Vagina (tissue), 2 donors: ENCODE data around the gene GRXCR1. TPM values are rescaled to one million over a fixed set of nuclear protein-coding genes. Genes with fewer than 3 reads are reported as not detected.

Experiments
- DNase-seq, 2 donors: peaks; one replicate each; pipeline ENCODE4 v3.0.0-alpha.2; 2017; ENCODE audit errors: extremely low spot score in 2 of 2
- H3K27ac ChIP-seq: fragments of 200-600 bp; sonication (generic); one replicate; pipeline ENCODE4 v1.5.1; 2019
- H3K27me3 ChIP-seq: fragments of 200-600 bp; sonication (generic); one replicate; pipeline ENCODE4 v1.5.1; 2019
- H3K36me3 ChIP-seq, 2 donors: fragments of 200-600 bp; sonication (generic); one replicate each; pipeline ENCODE4 v1.5.1; 2017 to 2019
- H3K4me1 ChIP-seq: fragments of 200-600 bp; sonication (generic); one replicate; pipeline ENCODE4 v1.5.1; 2019
- H3K4me3 ChIP-seq, 2 donors: fragments of 200-600 bp; sonication (generic); 1 replicate in 1 of 2; 2 replicates in 1 of 2; pipeline ENCODE4 v1.5.1; 2016 to 2019
- H3K9me3 ChIP-seq: fragments of 200-600 bp; sonication (generic); one replicate; pipeline ENCODE4 v1.5.1; 2019
- POLR2A ChIP-seq, 2 donors: fragments of 450-650 bp; IDR thresholded peaks; one replicate each; pipeline ENCODE4 v1.6.1; 2017; ENCODE audit warnings: antibody characterized with exemption in 2 of 2, mild to moderate bottlenecking in 2 of 2, moderate library complexity in 2 of 2
- POLR2AphosphoS5 ChIP-seq, 2 donors: sonication (generic); formaldehyde crosslinking; IDR thresholded peaks; one replicate each; pipeline ENCODE4 v1.9.0; 2017; ENCODE audit warnings: antibody characterized with exemption in 2 of 2, mild to moderate bottlenecking in 2 of 2, low read depth in 1 of 2; ENCODE audit not compliant: insufficient read depth in 1 of 2
- intact Hi-C: fragments of 100-400 bp; cut with DNase I; formaldehyde crosslinking; loops from one replicate; pipeline ENCODE4 v1.15.1; 2023
- total RNA-seq: library from RNA; depleted of rRNA; stranded (reverse); fragments of >200 nt; gene quantifications from one replicate; pipeline ENCODE4 v1.2.3, GENCODE V29; 2016
- TF ChIP-seq, protein P1 (sequence below), 3 experiments: fragments of 450-650 bp in 2 of 3; fragments of 200-600 bp in 1 of 3; sonication (generic) in 1 of 3; IDR thresholded peaks; one replicate each; pipeline ENCODE4 v1.5.1; 2017 to 2019; ENCODE audit warnings: antibody characterized with exemption in 3 of 3, mild to moderate bottlenecking in 2 of 3, moderate library complexity in 2 of 3

Gene GRXCR1
- total RNA-seq, 1 donor from 2014 or later = not detected

DNA sequence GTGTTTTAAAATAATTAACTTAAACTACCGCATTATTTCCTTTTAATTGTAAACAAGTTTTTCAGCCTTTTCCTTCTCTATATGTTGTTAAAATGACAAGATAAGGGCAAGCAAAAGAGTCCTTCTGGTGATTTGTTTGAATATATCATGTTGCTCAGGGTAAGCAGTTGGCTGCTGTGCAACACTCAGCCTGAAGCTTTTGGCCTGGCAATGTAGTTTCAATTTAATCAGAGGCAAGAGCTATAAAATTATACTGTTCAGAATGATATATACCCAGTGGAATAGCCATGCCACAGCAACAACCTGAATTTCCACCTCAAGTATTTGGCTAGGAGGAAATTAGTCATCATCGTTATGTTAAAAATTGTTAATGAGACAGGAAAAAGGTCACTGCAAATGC lies 53.4 kb downstream of the GRXCR1 start:
- Histone ChIP-seq H3K4me3 (no peak overlapping the region), H3K4me1 (no peaks in the 10 kb centered on the region), H3K27ac (no peak overlapping the region), H3K36me3 (no peaks in the 10 kb centered on the region), H3K9me3 (no peaks in the 10 kb centered on the region), H3K27me3 (no peaks in the 10 kb centered on the region)
- intact Hi-C loops = no loop called here
- DNase-seq = no peak
- TF ChIP-seq, protein P1, sequence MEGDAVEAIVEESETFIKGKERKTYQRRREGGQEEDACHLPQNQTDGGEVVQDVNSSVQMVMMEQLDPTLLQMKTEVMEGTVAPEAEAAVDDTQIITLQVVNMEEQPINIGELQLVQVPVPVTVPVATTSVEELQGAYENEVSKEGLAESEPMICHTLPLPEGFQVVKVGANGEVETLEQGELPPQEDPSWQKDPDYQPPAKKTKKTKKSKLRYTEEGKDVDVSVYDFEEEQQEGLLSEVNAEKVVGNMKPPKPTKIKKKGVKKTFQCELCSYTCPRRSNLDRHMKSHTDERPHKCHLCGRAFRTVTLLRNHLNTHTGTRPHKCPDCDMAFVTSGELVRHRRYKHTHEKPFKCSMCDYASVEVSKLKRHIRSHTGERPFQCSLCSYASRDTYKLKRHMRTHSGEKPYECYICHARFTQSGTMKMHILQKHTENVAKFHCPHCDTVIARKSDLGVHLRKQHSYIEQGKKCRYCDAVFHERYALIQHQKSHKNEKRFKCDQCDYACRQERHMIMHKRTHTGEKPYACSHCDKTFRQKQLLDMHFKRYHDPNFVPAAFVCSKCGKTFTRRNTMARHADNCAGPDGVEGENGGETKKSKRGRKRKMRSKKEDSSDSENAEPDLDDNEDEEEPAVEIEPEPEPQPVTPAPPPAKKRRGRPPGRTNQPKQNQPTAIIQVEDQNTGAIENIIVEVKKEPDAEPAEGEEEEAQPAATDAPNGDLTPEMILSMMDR (IDR thresholded peaks at IDR 0.05) = no peak
- TF ChIP-seq POLR2AphosphoS5 (IDR thresholded peaks at IDR 0.05; ENCODE audit: insufficient read depth in 1 of 2, low read depth in 1 of 2) (no peak), POLR2A (IDR thresholded peaks at IDR 0.05) (no peak)

DNA sequence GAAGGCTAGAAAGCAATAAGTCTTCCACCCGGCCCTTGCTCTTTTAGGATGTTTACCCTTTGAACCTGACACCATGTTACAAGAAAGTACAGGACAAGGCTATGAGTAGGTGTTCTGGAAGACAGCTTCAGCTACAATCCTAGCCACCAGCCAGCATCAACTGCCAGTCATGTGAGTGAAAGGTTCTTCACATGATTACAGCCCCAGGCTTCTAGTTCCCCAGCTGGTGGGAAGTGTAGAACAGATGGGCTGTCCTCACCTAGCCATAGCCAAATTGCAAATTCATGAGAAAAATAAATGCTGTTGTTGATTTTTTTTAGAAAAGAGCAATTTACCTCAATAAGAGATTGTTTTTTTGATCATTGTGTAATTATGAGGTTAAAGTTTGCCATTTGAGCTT lies 60.8 kb downstream of the GRXCR1 start:
- H3K4me3 ChIP-seq = no peak overlapping the region
- H3K36me3 ChIP-seq = no peaks in the 10 kb centered on the region
- TF ChIP-seq POLR2AphosphoS5 (IDR thresholded peaks at IDR 0.05; ENCODE audit: insufficient read depth in 1 of 2, low read depth in 1 of 2) (no peak), POLR2A (IDR thresholded peaks at IDR 0.05) (no peak)
- TF ChIP-seq, protein P1 (IDR thresholded peaks at IDR 0.05) = no peak
- H3K27ac ChIP-seq = no peak overlapping the region
- H3K9me3 ChIP-seq = no peaks in the 10 kb centered on the region
- no peaks in the 10 kb centered on the region for H3K4me1 ChIP-seq
- H3K27me3 ChIP-seq = no peaks in the 10 kb centered on the region
- no peak for DNase-seq
- intact Hi-C loops = no loop called here

DNA sequence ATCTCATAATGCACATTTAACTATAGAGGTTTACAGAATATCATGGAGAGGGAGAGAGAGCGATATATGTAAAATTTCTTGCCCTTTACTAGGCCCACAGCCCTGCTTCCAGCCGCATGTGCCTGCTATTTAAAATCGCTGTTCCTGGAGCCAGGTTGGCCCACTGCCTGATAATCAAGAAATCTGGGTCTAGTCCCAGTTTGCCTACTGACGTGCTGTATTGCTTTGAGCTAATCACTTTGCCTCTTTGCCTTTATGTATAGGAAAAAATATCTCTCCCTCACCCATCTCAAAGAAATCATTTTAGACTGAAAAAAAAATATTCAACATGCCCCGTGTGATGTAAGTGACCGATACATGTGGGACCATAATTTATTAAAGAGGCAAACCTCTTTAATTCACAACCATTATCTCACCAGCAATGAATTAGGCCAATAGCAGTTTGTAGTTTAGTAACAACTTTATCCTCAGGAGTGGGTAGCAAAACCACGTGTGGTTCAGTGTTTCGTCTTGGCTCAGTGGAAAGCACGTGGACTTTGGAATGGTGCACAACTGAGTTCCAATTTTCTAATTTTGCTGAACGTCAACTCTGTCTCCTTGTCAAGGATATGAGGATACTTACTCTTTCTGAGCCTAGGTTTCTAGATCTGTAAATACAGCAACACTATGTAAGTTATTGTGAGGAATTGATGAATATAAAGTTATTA lies 62.6 kb downstream of the GRXCR1 start:
- DNase-seq = no peak
- H3K27me3 ChIP-seq = no peaks in the 10 kb centered on the region
- H3K9me3 ChIP-seq = no peaks in the 10 kb centered on the region
- no peaks in the 10 kb centered on the region for H3K4me1 ChIP-seq
- H3K36me3 ChIP-seq = no peaks in the 10 kb centered on the region
- intact Hi-C loops = no loop called here
- TF ChIP-seq, protein P1 (IDR thresholded peaks at IDR 0.05) = no peak
- no peak for TF ChIP-seq POLR2A (IDR thresholded peaks at IDR 0.05)
- no peak for TF ChIP-seq POLR2AphosphoS5 (IDR thresholded peaks at IDR 0.05; ENCODE audit: insufficient read depth in 1 of 2, low read depth in 1 of 2)
- H3K4me3 ChIP-seq = no peak overlapping the region
- no peak overlapping the region for H3K27ac ChIP-seq

DNA sequence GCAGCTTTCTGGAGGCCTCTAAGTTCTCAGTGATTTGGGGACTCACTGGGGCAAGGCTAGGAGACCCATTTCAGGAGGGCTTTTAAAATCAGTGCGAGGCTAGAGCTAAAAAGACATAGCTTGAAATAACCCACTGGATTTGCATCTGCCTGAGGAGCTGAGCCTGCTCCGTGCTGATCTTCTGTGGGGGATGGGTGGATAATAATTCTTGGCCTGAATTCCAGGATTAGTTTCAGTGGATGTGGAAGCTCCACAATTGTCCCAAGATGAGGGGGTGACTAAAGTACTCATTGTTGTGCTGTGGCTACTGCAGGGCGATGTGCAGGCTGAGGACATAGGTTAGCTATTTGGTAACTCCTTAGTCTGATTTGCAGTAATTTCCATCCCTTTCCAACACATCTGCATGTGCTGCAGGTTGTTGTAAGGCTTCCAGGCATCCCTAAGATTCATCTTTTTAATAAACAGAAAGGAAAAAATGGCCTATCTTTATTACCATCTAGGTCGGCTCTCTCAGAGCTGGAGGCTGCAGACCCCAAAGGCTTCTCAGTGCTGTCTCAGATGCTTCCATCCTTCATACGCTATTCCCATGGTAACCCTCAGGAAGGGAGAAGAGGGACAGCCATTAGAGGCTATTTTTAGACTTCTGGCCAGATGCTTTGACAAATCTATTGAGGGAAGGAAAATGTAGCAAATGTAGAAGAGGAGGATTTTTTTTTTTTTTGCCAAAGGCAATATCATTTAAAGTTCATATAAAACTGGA lies 63.4 kb downstream of the GRXCR1 start:
- Histone ChIP-seq H3K36me3 (no peaks in the 10 kb centered on the region), H3K27me3 (no peaks in the 10 kb centered on the region), H3K4me3 (no peak overlapping the region), H3K27ac (no peak overlapping the region), H3K4me1 (no peaks in the 10 kb centered on the region), H3K9me3 (no peaks in the 10 kb centered on the region)
- DNase-seq = no peak
- intact Hi-C loops = no loop called here
- TF ChIP-seq, protein P1 (IDR thresholded peaks at IDR 0.05) = no peak
- TF ChIP-seq POLR2A (IDR thresholded peaks at IDR 0.05) (no peak), POLR2AphosphoS5 (IDR thresholded peaks at IDR 0.05; ENCODE audit: insufficient read depth in 1 of 2, low read depth in 1 of 2) (no peak)

DNA sequence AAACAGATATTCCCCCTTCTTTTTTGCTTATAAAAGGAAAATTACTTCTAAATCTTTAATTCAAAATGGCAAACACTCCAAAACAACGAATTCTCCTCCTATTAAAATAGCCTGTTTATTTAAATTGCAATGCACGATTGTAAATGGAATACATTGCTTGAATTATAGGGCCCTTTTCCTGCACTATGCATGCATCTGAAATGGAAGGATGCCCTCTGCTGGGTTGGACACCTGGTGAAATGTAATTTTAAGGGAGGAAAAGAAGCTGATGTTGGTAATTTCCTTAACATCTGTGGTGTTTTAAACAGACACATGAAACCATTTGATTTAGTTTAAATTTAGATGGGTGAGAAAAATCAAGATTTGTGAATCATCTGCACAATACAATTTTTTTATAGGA lies 72.8 kb downstream of the GRXCR1 start:
- H3K4me1 ChIP-seq = no peaks in the 10 kb centered on the region
- H3K27me3 ChIP-seq = no peaks in the 10 kb centered on the region
- TF ChIP-seq, protein P1 (IDR thresholded peaks at IDR 0.05) = no peak
- H3K9me3 ChIP-seq = no peaks in the 10 kb centered on the region
- H3K27ac ChIP-seq = no peak overlapping the region
- no peaks in the 10 kb centered on the region for H3K36me3 ChIP-seq
- DNase-seq = no peak
- intact Hi-C loops = no loop called here
- no peak overlapping the region for H3K4me3 ChIP-seq
